Forelimb muscle (tissue), 1 donor: ENCODE results near the gene CACNG8. TPM values are rescaled to one million over a fixed set of nuclear protein-coding genes. Genes with fewer than 3 reads are reported as not detected.
"Not testable (repeated sequence)": the region's sequence is repeated elsewhere in the genome, so short reads cannot be mapped to it uniquely, and the experiment has no call there.

Experiments
- DNase-seq: peaks from one replicate; pipeline ENCODE4 v3.0.0-alpha.2; 2013; ENCODE audit warnings: low read depth
- polyA plus RNA-seq: library from polyadenylated mRNA; unstranded; fragments of 120-200 nt; gene quantifications from one replicate; pipeline ENCODE4 v1.2.1, GENCODE V29; 2013; ENCODE audit not compliant: insufficient read length

Gene CACNG8
- polyA plus RNA-seq, 1 donor = 0.91 TPM

- DNase-seq = no peak
Measured at GRCh38 chr19:54035215-54036178, 72.8 kb downstream of the CACNG8 start.

GRCh38 chr19:54036542-54036941 lies 73.8 kb downstream of the CACNG8 start:
- DNase-seq = not testable (repeated sequence)

Other genes starting within 250 kb of the CACNG8 start
- gene NLRP12, start 138.6 kb upstream of the CACNG8 start, polyA plus RNA-seq = 0.25 TPM
- 151 TPM for gene MYADM, start 95.1 kb upstream of the CACNG8 start, polyA plus RNA-seq
- 0.16 TPM for gene PRKCG, start 80.7 kb upstream of the CACNG8 start, polyA plus RNA-seq
- 0.10 TPM for gene CACNG7, start 53.7 kb upstream of the CACNG8 start, polyA plus RNA-seq
- gene CACNG6, start 28.7 kb downstream of the CACNG8 start, polyA plus RNA-seq = 27.8 TPM
- gene VSTM1, start 101.0 kb downstream of the CACNG8 start, polyA plus RNA-seq = 0.19 TPM
- gene TARM1, start 118.4 kb downstream of the CACNG8 start, polyA plus RNA-seq = not detected
- gene OSCAR, start 137.9 kb downstream of the CACNG8 start, polyA plus RNA-seq = 0.39 TPM
- 120 TPM for gene NDUFA3, start 139.9 kb downstream of the CACNG8 start, polyA plus RNA-seq
- 13.5 TPM for gene TFPT, start 152.7 kb downstream of the CACNG8 start, polyA plus RNA-seq
- gene PRPF31, start 152.8 kb downstream of the CACNG8 start, polyA plus RNA-seq = 44.1 TPM
- 36.9 TPM for gene CNOT3, start 174.8 kb downstream of the CACNG8 start, polyA plus RNA-seq
- gene LENG1, start 196.8 kb downstream of the CACNG8 start, polyA plus RNA-seq = 8.1 TPM
- 3.4 TPM for gene TMC4, start 210.2 kb downstream of the CACNG8 start, polyA plus RNA-seq
- gene MBOAT7, start 226.6 kb downstream of the CACNG8 start, polyA plus RNA-seq = 27.2 TPM
- gene TSEN34, start 228.4 kb downstream of the CACNG8 start, polyA plus RNA-seq = 32.5 TPM
- gene RPS9, start 237.9 kb downstream of the CACNG8 start, polyA plus RNA-seq = 2,526 TPM